ENCODE results near the gene ASPSCR1. TPM values are rescaled to one million over a fixed set of nuclear protein-coding genes. Genes with fewer than 3 reads are reported as not detected.

ASPSCR1 gene
- total and polyA plus RNA-seq, 2 of the 4 experiments (the other 2 are of a cell fraction), result 7.2 to 17.2 TPM

- Histone ChIP-seq H3K4me3 (ENCODE audit: insufficient read depth, low read depth, low read length) (no peak overlapping the region), H2BK120ac (ENCODE audit: low read depth, low read length) (no peak overlapping the region), H4K91ac (ENCODE audit: insufficient read depth, low read depth, low read length) (no peak overlapping the region), H4K20me1 (ENCODE audit: insufficient read depth, low read length) (no peaks in the 10 kb centered on the region), H3K23ac (ENCODE audit: low read depth, low read length) (no peak overlapping the region), H2BK15ac (ENCODE audit: low read depth, low read length) (no peak overlapping the region), H3K27me3 (ENCODE audit: control insufficient read depth, insufficient read depth, low read length) (peaks cover 48% of the 10 kb centered on the region), H3K4me2 (ENCODE audit: low read depth, low read length) (no peak overlapping the region), H2AK5ac (ENCODE audit: low read depth, low read length) (no peak overlapping the region), H3K18ac (ENCODE audit: low read depth, low read length) (no peak overlapping the region), H4K5ac (ENCODE audit: low read depth, low read length) (no peak overlapping the region), H3K79me1 (ENCODE audit: low read depth in 1 of 2, low read length in 2 of 2) (no peaks in the 10 kb centered on the region), H2BK5ac (ENCODE audit: low read depth, low read length, poor library complexity, severe bottlenecking) (no peak overlapping the region), H3K9ac (ENCODE audit: low read depth, low read length) (no peak overlapping the region), H3K4ac (ENCODE audit: low read depth, low read length) (no peak overlapping the region), H3K56ac (ENCODE audit: extremely low read depth, insufficient read depth, low read length) (no peak overlapping the region), H3K4me1 (ENCODE audit: control insufficient read depth, insufficient read depth, low read length) (peaks cover 8% of the 10 kb centered on the region; the same call in 1 of the 2 replicates), H3K9me1 (ENCODE audit: insufficient read depth, low read length) (no peaks in the 10 kb centered on the region), H3K27ac (ENCODE audit: insufficient read depth, low read length) (no peak overlapping the region), H3K9me3 (ENCODE audit: control insufficient read depth, insufficient read depth, low read length) (no peaks in the 10 kb centered on the region), H2AFZ (replicated peaks; ENCODE audit: low read length, poor library complexity) (peak overlapping the region; percentile 51), H3K14ac (replicated peaks; ENCODE audit: low read depth, low read length) (no peak overlapping the region), H3K36me3 (ENCODE audit: control insufficient read depth, insufficient read depth, low read length) (no peaks in the 10 kb centered on the region), H2BK20ac (ENCODE audit: low read depth, low read length) (no peak overlapping the region), H4K8ac (ENCODE audit: low read depth in 2 of 2, low read length in 2 of 2) (no peak overlapping the region), H2AK9ac (replicated peaks; ENCODE audit: low read depth, low read length, poor library complexity) (peak overlapping the region; percentile 70)
- in situ Hi-C loops (cut with MboI; ENCODE audit: low sequenced_read_pairs) (no loop called here), dilution Hi-C loops (cut with HindIII; ENCODE audit: low sequenced_read_pairs, unreplicated experiment) (no loop called here), intact Hi-C loops (cut with micrococcal nuclease) (loop anchor here (10.0 kb wide), 1 partner anchor 192 kb away; no protein-coding TSS in a partner anchor)
- no TSS peak for BruUV-seq (replicated peaks)
- ChIA-PET POLR2A (ENCODE audit: unreplicated experiment) (no interaction called here), CTCF (no interaction called here)
- WGBS, 2 experiments (ENCODE audit: extremely low coverage in 2 of 2, insufficient read length in 1 of 2), result 72% methylated on average over 16 of the region's 37 CpGs; no CpG with 5 or more reads in 1 of the 2 experiments
- DNase-seq, result no peak
- no peak for ATAC-seq (ENCODE audit: low read depth)
- TF ChIP-seq RFX5 (IDR thresholded peaks at IDR 0.05; ENCODE audit: low read depth, low read length), result no peak
- TF ChIP-seq NFE2L2 (IDR thresholded peaks at IDR 0.05; ENCODE audit: low read depth, low read length), result no peak
- no peak for TF ChIP-seq MAZ (IDR thresholded peaks at IDR 0.05; ENCODE audit: borderline replicate concordance, low read depth, low read length)
- TF ChIP-seq CTCF (conservative IDR thresholded peaks at IDR 0.05; ENCODE audit: low read depth, low read length), result no peak
- no peak for TF ChIP-seq USF2 (IDR thresholded peaks at IDR 0.05; ENCODE audit: low read depth, low read length)
- TF ChIP-seq MAFK (IDR thresholded peaks at IDR 0.05; ENCODE audit: low read depth, low read length), result no peak
- no peak for TF ChIP-seq SMC3 (IDR thresholded peaks at IDR 0.05; ENCODE audit: low read depth, low read length)
- TF ChIP-seq MXI1 (IDR thresholded peaks at IDR 0.05; ENCODE audit: borderline replicate concordance, low read depth, low read length), result no peak
- TF ChIP-seq BHLHE40 (IDR thresholded peaks at IDR 0.05; ENCODE audit: low read depth, low read length), result no peak
- TF ChIP-seq RCOR1 (IDR thresholded peaks at IDR 0.05; ENCODE audit: insufficient replicate concordance, low read length), result no peak
- TF ChIP-seq ELK1 (IDR thresholded peaks at IDR 0.05; ENCODE audit: borderline replicate concordance, low read depth, low read length), result no peak
- no peak for TF ChIP-seq RAD21 (IDR thresholded peaks at IDR 0.05; ENCODE audit: low read length)
- TF ChIP-seq FOS (IDR thresholded peaks at IDR 0.05; ENCODE audit: low read depth, low read length), result no peak
- no peak for TF ChIP-seq CHD1 (IDR thresholded peaks at IDR 0.05; ENCODE audit: low read depth, low read length)
Observed at GRCh38 chr17:81962499-81963441, 14.7 kb upstream of the ASPSCR1 start.
